HG03103 (cell line): ENCODE data around the gene KIAA1549.
"Not testable (repeated sequence)": the region's sequence is repeated elsewhere in the genome, so short reads cannot be mapped to it uniquely, and the experiment has no call there.

ENCODE experiments used
- ATAC-seq: cut with Tn5 transposase; IDR thresholded peaks from one replicate; pipeline ENCODE4 v1.9.1; 2021; ENCODE audit warnings: low read depth; ENCODE audit not compliant: unreplicated experiment

KIAA1549 gene

DNA sequence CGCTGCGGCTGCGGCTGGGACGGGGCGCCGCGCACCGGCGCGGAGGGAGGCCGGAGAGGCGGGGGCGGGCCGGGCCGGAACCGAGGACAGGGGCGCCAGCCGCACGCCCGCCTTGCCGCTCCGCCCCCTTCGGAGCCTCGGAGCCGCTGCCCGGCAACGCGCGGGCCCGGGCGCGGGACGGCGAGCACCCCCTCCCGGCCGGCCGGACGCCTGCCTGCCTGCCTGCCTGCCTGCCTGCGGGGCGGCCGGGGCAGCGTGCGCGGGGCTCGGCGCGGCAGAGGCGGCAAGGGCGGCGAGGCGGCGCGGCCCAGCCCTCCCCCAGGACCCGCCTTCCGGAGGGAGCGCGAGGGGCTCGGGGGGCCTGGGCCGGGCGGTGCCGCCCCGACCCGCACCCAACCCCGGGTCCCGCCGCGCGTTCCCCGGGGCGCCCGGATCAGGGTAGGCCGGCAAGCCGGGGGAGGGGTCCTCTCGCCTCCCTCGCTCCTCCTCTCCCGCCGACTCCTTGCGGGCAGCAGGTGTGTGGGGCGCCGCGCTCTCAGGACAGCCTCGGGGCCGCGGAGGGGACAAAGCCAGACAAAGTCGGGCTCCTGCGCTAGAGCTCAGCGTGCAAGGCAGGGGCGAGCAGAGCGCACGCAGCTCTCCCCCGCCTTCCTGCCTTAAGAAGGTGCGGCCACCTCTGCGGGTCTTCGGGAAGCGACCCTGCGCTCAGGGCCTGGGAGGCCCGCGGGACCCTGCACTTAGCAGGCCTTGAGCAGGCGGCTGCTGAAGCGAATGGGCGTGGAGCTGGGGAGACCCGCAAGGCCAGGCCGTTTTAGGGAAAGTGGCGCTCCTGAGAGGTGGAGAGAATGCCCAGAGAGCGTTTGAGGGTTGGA, at the start of gene KIAA1549:
TSS of gene KIAA1549 (minus strand) at position 58 of the 872 bp plus-strand sequence. CDS start 120 bp downstream, outside the sequence.
- peak; percentile 79 for ATAC-seq

DNA sequence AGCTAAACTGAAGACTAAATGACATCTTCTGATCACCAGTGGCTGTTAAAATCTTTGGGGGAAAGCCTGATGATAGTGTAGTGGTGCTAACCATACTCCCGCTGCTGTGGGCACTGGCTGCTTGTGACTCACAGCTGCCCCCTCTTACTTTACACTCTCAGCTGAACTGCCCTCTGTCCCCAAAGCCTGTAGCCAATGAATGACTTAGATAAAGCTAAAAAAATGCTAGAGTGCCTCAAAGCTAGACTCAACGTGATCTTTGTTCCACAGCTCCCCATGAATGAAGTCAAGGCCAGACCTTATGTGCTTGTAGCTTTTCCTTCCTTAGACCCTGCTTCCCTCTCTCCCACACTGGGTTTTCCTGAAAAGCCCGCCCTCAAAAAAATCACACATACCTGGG, 48.2 kb upstream of the KIAA1549 start:
- no peak for ATAC-seq

DNA sequence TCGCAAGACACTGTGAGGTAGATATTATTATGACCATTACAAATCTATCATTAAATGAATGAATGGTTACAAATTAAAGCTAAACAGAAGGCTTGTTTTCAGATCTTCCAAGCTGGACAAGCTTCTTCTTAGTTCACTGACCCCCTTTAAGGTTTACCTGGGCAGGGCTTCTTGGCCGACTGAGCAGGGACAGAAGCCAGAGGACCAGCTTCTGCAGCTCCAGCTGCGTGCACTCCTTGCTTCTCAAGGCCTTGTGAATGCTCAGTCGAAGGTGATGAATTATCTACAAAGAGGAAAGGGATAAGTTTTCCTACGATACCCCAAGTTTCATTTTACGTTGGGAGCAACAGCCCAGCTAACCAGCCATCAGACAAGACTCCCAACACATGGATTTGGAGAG, 45.4 kb upstream of the KIAA1549 start:
- no peak for ATAC-seq

DNA sequence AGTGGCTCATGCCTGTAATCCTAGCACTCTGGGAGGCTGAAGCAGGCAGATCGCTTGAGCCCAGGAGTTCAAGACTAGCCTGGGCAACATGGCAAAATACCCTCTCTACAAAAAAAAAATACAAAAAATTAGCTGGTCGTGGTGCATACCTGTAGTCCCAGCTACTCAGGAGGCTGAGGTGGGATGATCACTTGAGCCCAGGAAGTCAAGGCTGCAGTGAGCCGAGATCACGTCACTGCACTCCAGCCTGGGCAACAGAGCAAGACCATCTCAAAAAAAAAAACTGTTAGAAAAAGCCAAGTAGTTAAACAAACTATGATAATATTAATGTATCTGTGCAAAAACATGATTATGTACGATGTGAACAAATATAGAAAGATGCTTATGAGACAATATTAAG, 44.7 kb upstream of the KIAA1549 start:
- ATAC-seq: not testable (repeated sequence)

DNA sequence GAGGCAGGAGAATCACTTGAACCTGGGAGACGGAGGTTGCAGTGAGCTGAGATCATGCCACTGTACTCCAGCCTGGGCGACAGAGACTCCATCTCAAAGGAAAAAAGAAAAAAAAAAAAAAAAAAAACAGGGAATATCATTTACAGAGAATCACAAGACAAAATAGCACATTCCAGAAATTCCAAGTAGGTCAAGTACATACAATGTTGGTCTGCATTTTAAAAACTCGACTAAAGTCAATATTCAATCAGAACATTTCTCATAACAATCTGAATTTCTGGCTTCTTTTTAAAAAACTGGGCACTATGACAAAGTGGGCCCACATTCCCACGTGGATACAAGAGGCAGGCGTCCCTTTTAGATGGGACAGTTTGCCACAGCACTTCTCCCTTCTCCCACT, 41.9 kb upstream of the KIAA1549 start:
- no peak for ATAC-seq

DNA sequence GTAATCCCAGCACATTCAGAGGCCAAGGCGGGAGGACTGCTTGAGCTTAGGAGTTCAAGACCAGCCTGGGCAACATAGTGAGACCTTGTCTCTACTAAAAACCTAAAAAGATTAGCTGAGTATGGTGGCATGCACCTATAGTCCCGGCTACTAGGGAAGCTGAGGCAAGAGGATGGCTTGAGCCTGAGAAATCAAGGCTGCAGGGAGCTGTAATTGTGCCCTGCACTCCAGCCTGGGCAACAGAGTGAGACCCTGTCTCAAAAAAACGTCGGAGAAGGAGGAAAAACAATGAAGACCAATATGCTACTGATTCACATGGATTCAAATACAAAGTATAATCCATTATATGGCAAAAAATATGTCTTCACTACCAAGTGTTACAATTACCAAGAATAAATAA, 41.1 kb upstream of the KIAA1549 start:
- ATAC-seq: no peak

DNA sequence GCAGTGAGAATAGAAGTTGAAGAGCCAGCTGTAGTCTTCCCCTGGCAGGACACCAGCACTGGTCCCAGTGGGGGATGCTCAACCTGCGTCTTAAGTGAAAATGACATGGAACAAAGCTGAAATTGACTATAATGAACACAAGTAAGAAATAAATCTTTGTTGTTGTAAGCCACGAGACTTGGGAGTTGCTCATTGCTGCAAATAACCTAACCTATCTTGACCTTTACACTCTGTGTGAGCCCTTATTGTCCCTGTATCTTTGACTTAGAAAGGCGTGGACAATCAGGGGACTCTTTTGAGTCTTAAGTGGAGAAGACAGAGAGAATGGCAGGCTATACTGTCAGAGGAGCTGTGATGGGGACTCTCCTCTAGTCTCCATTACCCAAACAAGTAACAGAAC, 37.7 kb upstream of the KIAA1549 start:
- no peak for ATAC-seq

DNA sequence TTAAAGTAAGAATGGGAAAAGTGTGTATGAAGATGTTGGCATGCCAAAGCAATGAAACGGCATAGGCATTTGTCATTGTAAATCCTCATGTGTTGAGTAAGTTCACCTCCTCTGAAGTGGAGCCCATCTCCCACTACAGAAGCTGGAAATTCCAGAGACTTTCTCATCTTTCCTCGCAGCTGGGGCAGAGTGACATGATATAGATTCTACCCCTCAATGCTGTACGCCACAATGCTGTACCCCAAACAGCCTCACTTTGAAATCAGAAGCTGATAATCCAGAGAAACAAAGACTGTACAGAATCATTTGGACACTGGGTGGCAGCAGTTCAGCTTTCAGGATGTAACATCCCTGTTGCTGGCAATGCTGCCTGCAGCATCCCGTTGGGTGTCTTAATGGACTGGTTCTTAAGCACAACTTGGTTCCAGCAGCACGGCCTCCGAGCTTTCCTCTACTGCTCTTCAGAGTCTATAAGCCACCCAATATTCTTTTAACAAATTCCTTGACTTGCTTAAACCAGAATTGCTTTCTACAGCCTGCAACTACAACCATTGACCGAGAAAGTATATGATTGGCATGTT, 35.8 kb upstream of the KIAA1549 start:
- peak; percentile 89 for ATAC-seq

DNA sequence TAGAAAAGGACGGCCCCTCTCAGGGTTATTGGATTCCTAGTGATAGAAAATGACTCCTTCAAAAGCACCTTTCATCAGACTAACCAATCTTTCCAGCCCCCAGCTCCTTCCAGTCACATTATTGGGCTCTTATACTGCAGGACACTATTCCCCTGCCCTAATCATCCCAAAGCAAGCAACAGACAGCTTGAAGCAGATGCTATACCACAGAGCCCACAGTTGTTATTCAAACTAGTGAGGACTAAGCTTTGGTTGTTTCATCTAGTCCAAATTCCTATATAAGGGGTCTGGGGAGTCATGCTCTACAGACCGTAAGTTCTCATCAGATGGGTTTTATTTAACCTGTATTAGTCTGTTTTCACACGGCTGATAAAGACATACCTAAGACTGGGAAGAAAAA, 30.2 kb upstream of the KIAA1549 start:
- no peak for ATAC-seq

DNA sequence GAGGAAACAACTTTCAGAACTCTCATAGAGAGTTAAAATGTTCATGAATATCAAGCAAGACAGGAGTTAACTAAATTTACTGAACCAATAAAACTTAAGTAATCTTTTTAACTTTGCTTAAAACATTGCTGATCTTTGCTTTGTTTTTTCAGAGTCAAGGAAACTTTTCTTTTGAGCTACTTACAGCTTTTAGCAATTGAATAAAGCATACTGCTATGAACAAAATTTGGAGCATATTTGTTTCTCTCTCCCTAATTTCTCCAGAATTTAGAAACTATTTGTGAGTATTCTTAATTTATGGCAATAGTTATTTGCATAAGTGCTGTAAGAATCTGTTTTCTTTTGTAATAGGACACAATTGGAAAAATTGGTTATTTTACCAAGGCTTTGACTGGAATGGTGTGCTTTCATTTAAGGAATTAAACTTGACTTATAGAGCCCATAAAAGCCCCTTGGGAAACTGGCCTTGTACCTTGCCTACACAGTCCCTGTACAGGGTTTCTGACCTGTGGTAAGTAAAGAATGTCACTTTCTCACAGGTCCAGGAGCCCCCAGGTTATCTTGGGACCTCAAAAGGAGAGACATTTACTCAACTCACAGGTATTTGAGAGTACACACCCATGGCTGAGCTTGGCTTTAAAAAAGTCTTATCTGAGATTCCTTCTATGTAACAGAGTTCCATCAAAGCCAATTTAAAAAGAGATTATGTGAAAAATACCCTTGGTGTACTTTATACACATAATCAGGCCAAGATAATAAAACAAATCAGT, 23.3 kb upstream of the KIAA1549 start:
- no peak for ATAC-seq

DNA sequence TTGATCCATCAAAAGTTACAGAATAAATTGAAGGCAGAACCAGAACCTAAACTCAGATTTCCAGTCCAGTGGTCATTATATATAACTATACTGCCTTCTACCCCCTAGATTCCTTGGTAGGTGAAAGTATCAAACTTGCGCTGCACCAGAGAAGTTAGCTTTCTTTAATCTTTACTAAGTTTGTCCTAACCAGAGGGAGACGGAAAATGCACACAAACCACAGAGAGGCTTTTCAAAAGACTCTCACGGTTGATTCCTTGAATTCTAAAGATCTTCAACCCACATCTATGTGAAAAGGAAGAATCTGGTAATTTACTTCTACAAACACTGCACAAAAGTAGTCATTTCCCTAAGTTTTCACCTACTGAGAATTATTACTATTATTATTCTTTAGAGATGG, 18.2 kb upstream of the KIAA1549 start:
- ATAC-seq: no peak

DNA sequence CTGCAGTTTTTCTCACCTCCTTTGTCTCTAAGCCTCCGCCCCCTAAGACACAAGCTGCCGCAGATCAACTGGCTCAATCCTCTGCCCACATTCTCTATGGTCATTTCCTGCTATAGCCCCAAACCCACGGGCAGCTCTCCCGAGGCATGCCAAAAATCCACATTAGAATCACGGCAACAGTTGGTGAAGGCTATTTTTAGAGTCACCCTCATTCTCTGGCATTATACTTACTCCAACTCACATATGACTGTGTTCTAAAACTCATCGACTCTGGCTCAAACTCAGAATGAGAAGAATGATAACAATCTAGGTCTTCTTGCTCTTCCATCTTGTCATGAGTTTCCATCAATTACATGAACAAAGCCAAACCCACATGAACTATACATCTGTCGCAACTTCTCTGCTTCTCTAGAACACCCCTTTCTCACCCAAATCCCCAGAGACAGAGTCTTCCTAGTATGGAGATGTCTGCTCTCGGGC, 10.9 kb upstream of the KIAA1549 start:
- ATAC-seq: no peak

DNA sequence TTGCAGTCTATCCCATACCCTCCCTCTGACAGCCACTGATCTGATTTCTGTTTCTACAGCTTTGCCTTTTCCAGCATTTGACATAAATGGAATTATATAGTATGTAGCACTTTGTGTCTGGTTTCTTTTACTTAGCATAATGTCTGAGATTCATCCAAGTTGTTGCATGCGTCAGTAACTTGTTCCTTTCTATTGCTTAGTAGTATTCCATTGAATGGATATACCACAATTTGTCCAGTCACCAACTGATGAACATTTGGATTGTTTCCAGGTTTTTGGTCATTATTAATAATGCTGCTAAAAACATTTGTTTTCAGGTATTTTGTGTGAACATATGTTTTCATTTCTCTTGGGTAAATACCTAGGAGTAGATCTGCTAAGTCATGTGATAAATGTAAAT, 6.5 kb upstream of the KIAA1549 start:
- no peak for ATAC-seq

DNA sequence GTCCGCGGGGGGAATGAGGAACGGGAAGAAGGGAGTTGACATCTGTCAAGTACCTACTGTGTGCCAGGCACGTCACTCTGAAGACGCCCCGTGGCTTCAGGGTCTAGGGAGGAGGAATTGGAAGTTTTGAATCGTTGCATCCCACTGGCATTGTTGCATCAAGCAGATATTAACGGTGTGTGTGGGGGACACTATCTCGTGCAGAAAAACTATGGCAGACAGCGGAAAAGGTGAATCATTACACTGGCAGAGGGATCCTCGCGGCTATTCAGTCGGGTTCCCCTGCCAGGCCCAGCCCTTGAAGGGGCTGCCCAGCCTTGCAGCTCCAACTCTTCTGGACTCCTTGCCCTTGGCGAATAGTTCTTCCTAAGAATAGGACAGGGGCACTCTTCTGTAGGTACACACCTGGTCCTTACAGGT, 1.0 kb upstream of the KIAA1549 start:
- no peak for ATAC-seq

DNA sequence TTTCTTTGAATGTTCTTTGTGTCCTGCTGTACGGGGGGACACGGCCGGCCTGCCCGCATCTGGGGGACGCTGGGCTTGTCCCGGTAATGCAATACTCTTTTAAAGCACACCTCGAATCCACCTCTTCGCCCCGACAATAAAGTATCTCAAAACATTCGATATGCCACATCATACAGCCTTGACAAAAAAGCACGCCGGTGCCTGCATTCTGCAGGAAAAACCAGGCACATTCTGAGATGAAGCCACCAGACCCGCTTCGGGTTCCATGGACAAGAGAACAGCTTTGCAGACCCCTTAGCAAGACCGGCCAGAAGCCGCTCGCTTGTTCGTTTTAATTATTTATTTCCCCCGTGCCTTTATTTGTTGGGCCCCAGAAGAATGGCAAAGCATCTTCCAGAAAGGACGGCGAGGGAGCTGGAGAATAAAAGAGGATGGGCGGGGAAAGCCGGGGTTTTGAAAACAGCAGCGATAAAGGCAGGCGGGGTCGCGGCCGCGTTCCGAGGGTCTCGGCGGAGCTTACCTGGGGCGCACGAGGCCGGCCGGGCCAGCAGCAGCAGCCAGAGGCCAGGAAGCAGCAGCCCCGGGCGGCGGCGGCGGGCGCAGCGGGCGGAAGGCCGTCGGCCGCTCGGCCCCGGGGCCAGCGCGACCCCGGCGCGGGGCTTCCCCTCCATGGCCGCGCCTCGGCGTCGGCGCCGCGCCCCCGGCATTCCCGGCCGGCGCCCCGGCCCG, 462 bp downstream of the KIAA1549 start:
- peak; percentile 33 for ATAC-seq

DNA sequence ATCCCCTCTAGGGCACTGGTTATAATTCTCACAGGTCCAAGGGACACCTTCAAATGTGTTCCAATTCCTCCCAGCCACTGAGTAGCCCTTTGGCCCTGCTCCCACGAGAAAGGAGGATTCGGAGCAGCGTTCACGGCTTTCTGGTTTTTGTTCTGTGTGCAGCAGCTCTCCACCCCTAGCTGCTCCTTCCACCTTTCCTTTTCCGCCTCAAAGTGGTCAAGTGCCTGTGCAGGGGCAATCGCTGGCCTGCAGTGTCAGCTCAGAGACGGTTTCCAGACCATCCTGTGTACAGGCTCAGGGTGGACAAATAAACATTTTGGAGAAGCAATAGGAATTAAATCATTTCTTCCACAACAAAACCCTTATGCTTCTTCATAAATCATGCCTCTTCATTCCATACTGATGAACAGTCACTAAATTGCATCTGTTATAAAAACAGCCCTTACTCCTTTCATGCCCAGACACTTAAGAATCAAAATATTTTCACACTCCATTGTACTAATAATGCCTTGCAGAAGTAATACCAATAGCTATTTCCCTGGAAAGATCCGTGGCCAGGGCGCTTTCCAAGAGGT, 1.1 kb downstream of the KIAA1549 start:
- ATAC-seq: no peak

DNA sequence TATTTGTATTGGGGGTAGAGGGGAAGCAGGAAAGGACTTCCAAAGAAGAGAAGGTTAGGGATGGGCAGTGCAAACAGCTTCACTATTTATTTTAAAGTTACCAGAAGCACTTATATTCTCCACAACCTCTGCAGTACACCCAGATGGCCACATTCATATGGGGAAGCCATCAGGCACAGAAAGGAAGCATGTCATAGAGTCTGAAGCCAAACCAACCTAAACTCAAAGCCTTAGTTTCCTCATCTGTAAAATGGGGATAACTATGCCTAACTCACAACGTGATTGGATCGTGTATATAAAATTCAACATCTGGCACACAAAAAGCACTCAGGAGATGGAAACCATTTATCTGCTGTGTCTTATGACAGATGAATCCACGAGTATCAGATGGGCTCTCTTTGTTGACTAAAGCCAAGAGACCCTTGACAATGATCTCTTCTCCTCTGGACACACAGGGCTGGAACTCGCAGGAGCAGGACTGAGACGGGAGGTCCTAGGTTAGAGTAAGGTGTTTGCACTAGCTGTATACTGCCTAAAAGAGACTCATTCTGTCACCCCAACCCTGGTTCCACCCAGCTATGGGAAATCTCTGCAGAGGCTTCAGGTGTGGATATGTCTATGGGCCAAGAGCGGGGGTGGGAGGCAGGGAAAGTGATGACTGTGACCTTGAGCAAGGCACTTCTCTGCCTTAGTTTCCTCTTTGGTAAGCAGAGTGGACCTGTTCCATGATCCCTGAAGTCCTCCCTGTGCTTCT, 1.8 kb downstream of the KIAA1549 start:
- ATAC-seq: peak; percentile 39

DNA sequence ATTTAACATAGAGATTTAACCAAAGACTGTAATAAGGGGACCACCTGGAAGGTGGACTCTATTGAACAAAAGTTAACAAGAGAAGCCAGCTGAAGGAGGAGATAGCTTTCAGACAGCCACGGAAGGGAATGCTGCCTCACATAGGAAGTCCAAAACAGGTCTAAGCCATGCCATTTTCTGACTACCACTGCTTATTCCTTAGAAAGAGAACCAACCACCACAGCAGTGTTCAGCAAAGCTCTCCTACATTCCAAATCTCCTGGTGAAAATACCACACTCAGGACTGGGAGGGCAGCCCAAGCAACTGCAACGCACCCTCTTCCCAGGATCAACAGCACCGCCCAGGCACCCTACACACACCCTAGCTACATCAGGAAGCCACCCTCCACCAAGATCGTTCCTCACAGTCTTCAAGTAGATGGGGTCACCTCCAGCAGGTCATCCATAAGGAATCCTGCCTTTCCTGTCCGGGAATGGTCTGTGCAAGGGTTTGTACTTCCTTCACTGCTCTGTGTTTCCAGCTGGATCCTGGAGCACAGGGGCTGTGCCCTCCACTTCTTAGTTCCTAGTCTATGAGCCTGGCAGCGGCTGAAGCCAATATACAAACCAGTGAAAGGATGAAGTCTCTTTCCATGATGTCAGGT, 2.5 kb downstream of the KIAA1549 start:
- no peak for ATAC-seq

DNA sequence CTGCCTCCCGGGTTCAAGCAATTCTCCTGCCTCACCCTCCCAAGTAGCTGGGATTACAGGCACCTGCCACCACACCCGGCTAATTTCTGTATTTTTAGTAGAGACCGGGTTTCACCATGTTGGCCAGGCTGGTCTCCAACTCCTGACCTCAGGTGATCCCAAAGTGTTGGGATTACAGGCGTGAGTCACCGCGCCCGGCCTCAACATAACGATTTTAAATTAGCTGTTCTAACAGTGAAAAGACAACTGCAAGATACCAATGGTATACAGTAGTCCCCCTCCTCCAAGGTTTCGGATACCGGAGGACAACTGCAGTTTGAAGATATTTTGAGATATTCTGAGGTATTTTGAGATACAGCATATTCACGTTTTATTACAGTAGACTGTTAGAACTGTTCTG, 5.0 kb downstream of the KIAA1549 start:
- not testable (repeated sequence) for ATAC-seq
